GM12878 (cell line): Measurements from ENCODE around the gene GSPT1. TPM values are rescaled to one million over a fixed set of nuclear protein-coding genes. Genes with fewer than 3 reads are reported as not detected.

ENCODE experiments used
- ATAC-seq: fragments of 200-7000 bp; cut with Tn5 transposase; 3 replicates; pipeline ENCODE4 v1.9.1; 2020; ENCODE audit warnings: mild to moderate bottlenecking, moderate library complexity
- BruUV-seq: library from RNA; stranded (reverse); fragments of 400-500 nt; replicated peaks from 2 replicates; lab custom pipeline; 2021; lab: Mats Ljungman, UMichigan
- CTCF ChIA-PET: fragments of 300-600 bp; sonication (Branson Sonifier 250); formaldehyde crosslinking; extraction: SDS; loops from one replicate; lab custom pipeline; 2021; ENCODE audit warnings: inconsistent platforms; lab: Yijun Ruan, JAX
- POLR2A ChIA-PET: fragments of 350-600 bp; formaldehyde crosslinking; extraction: SDS; loops from one replicate; lab custom pipeline; 2021; ENCODE audit warnings: inconsistent platforms; lab: Charles Lee
- RAD21 ChIA-PET: fragments of 300-600 bp; sonication (Branson Sonifier 250); formaldehyde crosslinking; loops from one replicate; lab custom pipeline; 2023; ENCODE audit warnings: antibody characterized with exemption; ENCODE audit not compliant: unreplicated experiment; lab: Charles Lee
- SMC1A ChIA-PET: fragments of 300-600 bp; sonication (Branson Sonifier 250); formaldehyde crosslinking; loops from one replicate; lab custom pipeline; 2023; ENCODE audit not compliant: unreplicated experiment, uncharacterized antibody; lab: Charles Lee
- DNase-seq: peaks from one replicate; pipeline ENCODE4 v3.0.0-alpha.2; 2011; ENCODE audit warnings: low read depth, low spot score
- FAIRE-seq: peaks from 3 replicates; lab custom pipeline; 2011; peaks lifted over from hg19 to GRCh38; lab: Jason Lieb, UNC
- H2AFZ ChIP-seq: 2 replicates; pipeline ENCODE4 v1.6.0; 2011; ENCODE audit warnings: low read depth, low read length, control low read depth; ENCODE audit not compliant: control insufficient read depth
- H3K27ac ChIP-seq: 2 replicates; pipeline ENCODE4 v1.5.1; 2011; ENCODE audit warnings: control low read depth; ENCODE audit not compliant: control insufficient read depth, insufficient read depth
- H3K27me3 ChIP-seq, 2 experiments: replicated peaks in 1 of 2; 2 replicates each; pipeline versions ENCODE4 v1.6.0 to v1.6.1; 2011; ENCODE audit warnings: low read length in 1 of 2; ENCODE audit not compliant: control insufficient read depth in 2 of 2, insufficient read depth in 2 of 2
- H3K36me3 ChIP-seq, 2 experiments: 2 replicates each; pipeline ENCODE4 v1.5.1; 2011; ENCODE audit warnings: low read length in 1 of 2; ENCODE audit not compliant: control insufficient read depth in 2 of 2, insufficient read depth in 2 of 2
- H3K4me1 ChIP-seq: 2 replicates; pipeline ENCODE4 v1.6.1; 2011; ENCODE audit warnings: mild to moderate bottlenecking, low read length, moderate library complexity, mixed read lengths; ENCODE audit not compliant: control insufficient read depth, insufficient read depth
- H3K4me2 ChIP-seq: 2 replicates; pipeline ENCODE4 v1.6.0; 2011; ENCODE audit warnings: control low read depth; ENCODE audit not compliant: control insufficient read depth, insufficient read depth
- H3K4me3 ChIP-seq: fragments of 200-600 bp; sonication (generic); 2 replicates; pipeline ENCODE4 v1.5.1; 2016
- H3K79me2 ChIP-seq: 2 replicates; pipeline ENCODE4 v1.6.0; 2011; ENCODE audit warnings: low read length; ENCODE audit not compliant: control insufficient read depth, insufficient read depth
- H3K9ac ChIP-seq: 2 replicates; pipeline ENCODE4 v1.8.0; 2011; ENCODE audit warnings: low read length, control low read depth, mixed read lengths; ENCODE audit not compliant: control insufficient read depth, insufficient read depth
- H3K9me3 ChIP-seq: replicated peaks from 3 replicates; pipeline ENCODE4 v1.5.1; 2011; ENCODE audit warnings: mild to moderate bottlenecking, low read length; ENCODE audit not compliant: control insufficient read depth, insufficient read depth
- H4K20me1 ChIP-seq: 2 replicates; pipeline ENCODE4 v1.6.0; 2011; ENCODE audit not compliant: control insufficient read depth, insufficient read depth
- BACH1 ChIP-seq: fragments of 450-650 bp; IDR thresholded peaks from 2 replicates; pipeline ENCODE4 v1.6.1; 2017; ENCODE audit warnings: mild to moderate bottlenecking, borderline replicate concordance
- EGR1 ChIP-seq, 2 experiments: IDR thresholded peaks; 1 replicate in 1 of 2; 2 replicates in 1 of 2; pipeline ENCODE4 v1.6.1; 2011 to 2012; ENCODE audit warnings: low read depth in 2 of 2, low read length in 2 of 2, borderline replicate concordance in 1 of 2, mild to moderate bottlenecking in 1 of 2, moderate library complexity in 1 of 2
- ESRRA ChIP-seq: IDR thresholded peaks from 2 replicates; pipeline ENCODE4 v1.6.1; 2012; ENCODE audit warnings: mild to moderate bottlenecking, low read length, improper control_type of control experiment
- GABPA ChIP-seq: IDR thresholded peaks from 2 replicates; pipeline ENCODE4 v1.6.1; 2014; ENCODE audit warnings: antibody characterized with exemption, low read depth, mild to moderate bottlenecking, inconsistent platforms
- MLLT1 ChIP-seq: fragments of 450-650 bp; IDR thresholded peaks from 2 replicates; pipeline ENCODE4 v1.6.1; 2016; ENCODE audit warnings: mild to moderate bottlenecking
- NFYB ChIP-seq: IDR thresholded peaks from 2 replicates; pipeline ENCODE4 v1.6.1; 2011; ENCODE audit warnings: low read depth, mild to moderate bottlenecking, low read length, improper control_type of control experiment, moderate library complexity; ENCODE audit not compliant: insufficient read depth
- NR2C2 ChIP-seq: IDR thresholded peaks from 2 replicates; pipeline ENCODE4 v1.6.1; 2011; ENCODE audit warnings: borderline replicate concordance, low read depth; ENCODE audit not compliant: control insufficient read depth, insufficient read length
- PML ChIP-seq: IDR thresholded peaks from 2 replicates; pipeline ENCODE4 v1.6.1; 2012; ENCODE audit warnings: low read length, inconsistent platforms
- TAF1 ChIP-seq: IDR thresholded peaks from 2 replicates; pipeline ENCODE4 v1.6.1; 2011; ENCODE audit warnings: mild to moderate bottlenecking, low read depth, low read length, borderline replicate concordance
- TARDBP ChIP-seq: IDR thresholded peaks from 2 replicates; pipeline ENCODE4 v1.6.1; 2016; ENCODE audit warnings: borderline replicate concordance
- WGBS: methylation state at CpG from one replicate; pipeline ENCODE4 v1.1.6; 2016; ENCODE audit warnings: low lambda C conversion rate; ENCODE audit not compliant: insufficient replicate concordance, insufficient coverage; ENCODE audit errors: missing lambda C conversion rate; 5-methylcytosine and 5-hydroxymethylcytosine counted together
- in situ Hi-C: fragments of 300-500 bp; cut with MboI; formaldehyde crosslinking; loops from 9 replicates; pipeline ENCODE4 v1.14.3; 2018; ENCODE audit warnings: mixed read lengths
- intact Hi-C: fragments of 100-400 bp; cut with micrococcal nuclease; formaldehyde crosslinking; loops from one replicate; pipeline ENCODE4 v1.14.2; 2022; ENCODE audit not compliant: unreplicated experiment
- polyA plus RNA-seq, 11 experiments: library from polyadenylated mRNA; depleted of rRNA in 4 of 11; unstranded in 6 of 11; stranded (reverse) in 5 of 11; fragments of >200 nt; fragmentation: Nextera tagmentation in 4 of 11; fragmentation: Illumina TruSeq in 1 of 11; extraction: Ambion mirVana in 4 of 11; extraction: Trizol in 1 of 11; gene quantifications; 1 replicate in 1 of 11; 2 replicates in 10 of 11; pipeline versions ENCODE4 v1.2.1 to v1.2.3, GENCODE V29; 2011 to 2016; ENCODE audit warnings: inconsistent platforms in 2 of 11, missing spikeins in 2 of 11, low read depth in 1 of 11
- total RNA-seq, 4 experiments: library from RNA; depleted of rRNA in 3 of 4; stranded (reverse); fragments of >200 nt in 3 of 4; fragmentation: Illumina TruSeq in 1 of 4; extraction: Trizol in 1 of 4; gene quantifications; 2 replicates each; pipeline versions ENCODE4 v1.2.1 to v1.2.3, GENCODE V29; 2013 to 2021

The GSPT1 gene
- total and polyA plus RNA-seq, 10 of the 15 experiments (the other 5 are each of a cell fraction or from before 2014, with no cell fraction given) = 46.7 to 181 (median 99.6) TPM

DNA sequence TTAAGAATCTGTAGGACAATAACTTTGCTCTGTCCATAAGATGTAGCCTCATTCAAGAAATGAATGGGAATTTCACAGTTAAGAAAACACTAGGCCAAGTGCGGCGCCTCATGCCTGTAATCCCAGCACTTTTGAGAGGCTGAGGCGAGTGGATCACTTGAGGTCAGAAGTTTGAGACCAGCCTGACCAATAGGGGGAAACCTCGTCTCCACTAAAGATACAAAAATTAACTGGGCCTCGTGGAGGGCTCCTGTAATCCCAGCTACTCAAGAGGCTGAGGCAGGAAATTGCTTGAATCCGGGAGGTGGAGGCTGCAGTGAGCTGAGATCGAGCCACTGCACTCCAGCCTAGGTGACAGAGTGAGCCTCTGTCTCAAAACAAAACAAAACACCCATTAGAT lies 44.6 kb downstream of the GSPT1 start:
- ChIA-PET SMC1A (interaction anchor here (0.7 kb wide), 1 partner anchor 17 kb away, joined by 3 read pairs; no protein-coding TSS in a partner anchor), CTCF (no interaction called here), POLR2A (interaction anchor here (0.6 kb wide), 1 partner anchor 53 kb away, joined by 4 read pairs; no protein-coding TSS in a partner anchor), RAD21 (no interaction called here)
- Histone ChIP-seq H3K9me3 (no peaks in the 10 kb centered on the region), H3K27me3 (no peaks in the 10 kb centered on the region), H3K4me2 (no peak overlapping the region), H3K9ac (no peak overlapping the region), H3K4me1 (no peaks in the 10 kb centered on the region), H3K79me2 (no peaks in the 10 kb centered on the region), H3K27ac (no peak overlapping the region), H4K20me1 (no peaks in the 10 kb centered on the region), H3K36me3 (peaks cover 2 to 8% of the 10 kb centered on the region in 2 experiments), H2AFZ (no peak overlapping the region), H3K4me3 (no peak overlapping the region)
- FAIRE-seq = no peak
- DNase-seq = no peak
- intact Hi-C loops = no loop called here
- TF ChIP-seq TARDBP (no peak), NFYB (no peak), TAF1 (no peak), ESRRA (no peak), NR2C2 (no peak), GABPA (no peak), BACH1 (no peak), EGR1 (IDR thresholded peaks at IDR 0.05; ENCODE audit: borderline replicate concordance in 1 of 2, low read depth in 2 of 2, low read length in 2 of 2) (no peak), MLLT1 (no peak), PML (no peak)
- in situ Hi-C loops = no loop called here
- WGBS = 61% methylated on average over 7 of the region's 7 CpGs
- no TSS peak for BruUV-seq
- ATAC-seq = no peak
